Hepatocyte (in vitro differentiated cells): ENCODE measurements around the gene SRCIN1.

ENCODE experiments used
- CTCF ChIP-seq: fragments of 200-600 bp; sonication (generic); IDR thresholded peaks from 2 replicates; pipeline ENCODE4 v1.5.1; 2016; ENCODE audit warnings: antibody characterized with exemption, mild to moderate bottlenecking; ENCODE audit not compliant: poor library complexity
- EZH2 ChIP-seq: fragments of 200-600 bp; sonication (generic); IDR thresholded peaks from 2 replicates; pipeline ENCODE4 v1.6.1; 2016; ENCODE audit warnings: antibody characterized with exemption, mild to moderate bottlenecking, borderline replicate concordance
- EZH2phosphoT487 ChIP-seq: fragments of 200-600 bp; sonication (generic); IDR thresholded peaks from one replicate; pipeline ENCODE4 v1.6.1; 2018; ENCODE audit warnings: antibody characterized with exemption, mild to moderate bottlenecking, low read depth, moderate library complexity; ENCODE audit not compliant: unreplicated experiment, severe bottlenecking

GRCh38 chr17:38549285-38549684 lies 56.5 kb downstream of the SRCIN1 start:
- TF ChIP-seq CTCF (no peak), EZH2phosphoT487 (no peak), EZH2 (no peak)
